Fibroblast of pulmonary artery (primary cell): ENCODE results near the gene RD3L.
A peak's percentile ranks its signal among the peaks of the same experiment; 100 is the strongest.
"Not testable (repeated sequence)": the region's sequence is repeated elsewhere in the genome, so short reads cannot be mapped to it uniquely, and the experiment has no call there.

ENCODE experiments used
- DNase-seq: peaks from one replicate; pipeline ENCODE4 v3.0.0-alpha.2; 2010; ENCODE audit warnings: low read depth
- H3K4me3 ChIP-seq: replicated peaks from 2 replicates; pipeline ENCODE4 v1.5.1; 2011; ENCODE audit warnings: low read depth, mild to moderate bottlenecking, control low read depth, low read length, moderate library complexity
- CTCF ChIP-seq: IDR thresholded peaks from 2 replicates; pipeline ENCODE4 v1.5.1; 2011; ENCODE audit warnings: mild to moderate bottlenecking, control low read depth, low read length, inconsistent platforms; ENCODE audit errors: missing control alignments

The RD3L gene

GRCh38 chr14:103930051-103930604, 12.2 kb downstream of the RD3L start:
- H3K4me3 ChIP-seq: no peak overlapping the region
- no peak for DNase-seq
- no peak for TF ChIP-seq CTCF

GRCh38 chr14:103928011-103928890, 14.1 kb downstream of the RD3L start, which contains the start of gene TDRD9:
TSS of gene TDRD9 (plus strand) at chr14:103928456. CDS start at chr14:103928510, 54 bp downstream.
- no peak for DNase-seq
- no peak within 1 kb of the TSS for H3K4me3 ChIP-seq
- TF ChIP-seq CTCF: no peak

GRCh38 chr14:103927566-103927965, 14.8 kb downstream of the RD3L start:
- DNase-seq: no peak
- no peak for TF ChIP-seq CTCF
- no peak overlapping the region for H3K4me3 ChIP-seq

- no peak for DNase-seq
- TF ChIP-seq CTCF: no peak
- H3K4me3 ChIP-seq: no peak overlapping the region
These were observed 17.0 kb downstream of the RD3L start for GRCh38 chr14:103925316-103925715.

GRCh38 chr14:103923863-103924262, 18.5 kb downstream of the RD3L start:
- no peak overlapping the region for H3K4me3 ChIP-seq
- no peak for TF ChIP-seq CTCF

GRCh38 chr14:103921855-103922200, 20.5 kb downstream of the RD3L start:
- H3K4me3 ChIP-seq: peak overlapping the region; percentile 99
- not testable (repeated sequence) for DNase-seq

More at GRCh38 chr14:103923863-103924262, 18.5 kb downstream of the RD3L start:
- no peak for DNase-seq

GRCh38 chr14:103920981-103921854, 21.1 kb downstream of the RD3L start:
- peak; percentile 91 for DNase-seq
- peak; percentile 79 for TF ChIP-seq CTCF
- H3K4me3 ChIP-seq: peak overlapping the region; percentile 99
